ENCODE data around the gene OR6F1.

DNA sequence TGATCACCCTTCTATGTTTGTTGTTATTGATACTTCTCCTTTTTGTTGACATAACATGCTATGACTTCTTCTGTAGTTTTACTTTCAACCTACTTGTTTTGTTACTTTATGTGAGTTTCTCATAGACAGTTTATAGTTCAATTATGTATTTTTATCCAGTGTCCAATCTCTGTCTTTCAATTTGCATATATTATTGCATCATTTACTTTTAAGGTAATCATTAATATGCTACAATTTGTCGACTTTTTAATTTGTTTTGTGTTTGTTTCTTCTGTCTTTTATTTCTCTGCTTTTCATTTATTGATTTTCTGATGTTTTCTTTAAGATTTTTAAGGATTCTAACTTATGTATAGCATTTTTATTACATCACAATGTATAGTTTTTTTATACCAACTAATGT lies 47.2 kb downstream of the OR6F1 start:
- TF ChIP-seq EZH2 (IDR thresholded peaks at IDR 0.05; ENCODE audit: low read length, unreplicated experiment): no peak
- TF ChIP-seq, protein P1, sequence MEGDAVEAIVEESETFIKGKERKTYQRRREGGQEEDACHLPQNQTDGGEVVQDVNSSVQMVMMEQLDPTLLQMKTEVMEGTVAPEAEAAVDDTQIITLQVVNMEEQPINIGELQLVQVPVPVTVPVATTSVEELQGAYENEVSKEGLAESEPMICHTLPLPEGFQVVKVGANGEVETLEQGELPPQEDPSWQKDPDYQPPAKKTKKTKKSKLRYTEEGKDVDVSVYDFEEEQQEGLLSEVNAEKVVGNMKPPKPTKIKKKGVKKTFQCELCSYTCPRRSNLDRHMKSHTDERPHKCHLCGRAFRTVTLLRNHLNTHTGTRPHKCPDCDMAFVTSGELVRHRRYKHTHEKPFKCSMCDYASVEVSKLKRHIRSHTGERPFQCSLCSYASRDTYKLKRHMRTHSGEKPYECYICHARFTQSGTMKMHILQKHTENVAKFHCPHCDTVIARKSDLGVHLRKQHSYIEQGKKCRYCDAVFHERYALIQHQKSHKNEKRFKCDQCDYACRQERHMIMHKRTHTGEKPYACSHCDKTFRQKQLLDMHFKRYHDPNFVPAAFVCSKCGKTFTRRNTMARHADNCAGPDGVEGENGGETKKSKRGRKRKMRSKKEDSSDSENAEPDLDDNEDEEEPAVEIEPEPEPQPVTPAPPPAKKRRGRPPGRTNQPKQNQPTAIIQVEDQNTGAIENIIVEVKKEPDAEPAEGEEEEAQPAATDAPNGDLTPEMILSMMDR (conservative IDR thresholded peaks at IDR 0.05; ENCODE audit: low read depth, low read length): no peak
- no peak for TF ChIP-seq EZH2phosphoT487 (IDR thresholded peaks at IDR 0.05; ENCODE audit: borderline replicate concordance, low read length)

Data from PC-3 (cell line).